GM12892 (cell line): Measurements from ENCODE around the gene TRIM27.

Source experiments
- POLR2A ChIP-seq: IDR thresholded peaks from 2 replicates; pipeline ENCODE4 v1.6.1; 2011; ENCODE audit warnings: low read depth, low read length, control low read depth
- POLR2AphosphoS5 ChIP-seq: IDR thresholded peaks from 2 replicates; pipeline ENCODE4 v1.6.1; 2011; ENCODE audit warnings: low read depth, low read length, control low read depth
- TAF1 ChIP-seq: IDR thresholded peaks from 2 replicates; pipeline ENCODE4 v1.6.1; 2011; ENCODE audit warnings: low read depth, mild to moderate bottlenecking, control low read depth, low read length, borderline replicate concordance

DNA sequence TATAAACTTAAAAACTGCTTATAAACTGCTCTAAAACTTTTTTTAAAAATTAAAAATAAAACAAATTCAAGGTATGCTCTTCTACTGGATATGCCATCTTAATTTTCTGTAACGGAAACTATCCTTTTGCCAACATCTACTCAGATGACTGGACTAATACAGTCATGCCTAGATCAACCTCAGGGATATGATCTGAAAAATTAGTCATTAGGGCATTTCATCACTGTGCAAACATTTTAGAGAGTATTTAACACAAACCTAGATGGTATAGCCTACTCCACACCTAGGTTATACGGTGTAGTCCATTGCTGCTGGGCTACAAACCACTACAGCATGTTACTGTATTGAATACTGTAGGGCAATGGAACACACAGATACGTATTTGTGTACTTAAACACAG lies 64.8 kb downstream of the TRIM27 start:
- TF ChIP-seq POLR2A (no peak), TAF1 (no peak), POLR2AphosphoS5 (no peak)
